H1 (cell line): ENCODE measurements around the gene CACNA1B. TPM values are rescaled to one million over a fixed set of nuclear protein-coding genes. Genes with fewer than 3 reads are reported as not detected.

Experiments
- CTCF ChIA-PET: fragments of 300-600 bp; sonication (Branson Sonifier 250); formaldehyde crosslinking; loops from one replicate; lab custom pipeline; 2021; ENCODE audit not compliant: partially characterized antibody; lab: Charles Lee
- POLR2A ChIA-PET: fragments of 300-600 bp; sonication (Branson Sonifier 250); formaldehyde crosslinking; loops from one replicate; lab custom pipeline; 2021; ENCODE audit warnings: inconsistent platforms; ENCODE audit not compliant: partially characterized antibody; lab: Charles Lee
- DNase-seq, 2 experiments: peaks; one replicate each; pipeline versions ENCODE4 v3.0.0 to v3.0.0-alpha.2; 2010 to 2022; ENCODE audit warnings: low spot score in 2 of 2, low read depth in 1 of 2, mixed read lengths in 1 of 2
- FAIRE-seq: peaks from 2 replicates; lab custom pipeline; 2011; peaks lifted over from hg19 to GRCh38; lab: Jason Lieb, UNC
- H2AFZ ChIP-seq: 2 replicates; pipeline ENCODE4 v1.8.1; 2012; ENCODE audit warnings: low read length, inconsistent platforms
- H2AK5ac ChIP-seq: 2 replicates; pipeline ENCODE4 v1.6.1; 2013; ENCODE audit warnings: low read depth, low read length
- H2BK120ac ChIP-seq: replicated peaks from 2 replicates; pipeline ENCODE3; 2013; ENCODE audit warnings: low read depth, low read length, inconsistent platforms
- H2BK12ac ChIP-seq: 2 replicates; pipeline ENCODE4 v1.6.1; 2013; ENCODE audit warnings: low read depth, low read length
- H2BK15ac ChIP-seq: 2 replicates; pipeline ENCODE4 v1.6.1; 2013; ENCODE audit warnings: low read length
- H2BK20ac ChIP-seq: 2 replicates; pipeline ENCODE4 v1.6.1; 2013; ENCODE audit warnings: low read length
- H2BK5ac ChIP-seq: 2 replicates; pipeline ENCODE4 v1.6.1; 2013; ENCODE audit warnings: low read depth, low read length
- H3K14ac ChIP-seq: 2 replicates; pipeline ENCODE4 v1.6.1; 2013; ENCODE audit warnings: inconsistent platforms; ENCODE audit not compliant: insufficient read length
- H3K18ac ChIP-seq: 2 replicates; pipeline ENCODE4 v1.6.1; 2013; ENCODE audit warnings: low read length; ENCODE audit errors: extremely low read depth
- H3K23ac ChIP-seq: 2 replicates; pipeline ENCODE4 v1.6.1; 2013; ENCODE audit warnings: inconsistent platforms; ENCODE audit not compliant: insufficient read length
- H3K23me2 ChIP-seq: 2 replicates; pipeline ENCODE4 v1.6.1; 2013; ENCODE audit warnings: low read depth, low read length
- H3K27ac ChIP-seq: 2 replicates; pipeline ENCODE4 v1.6.1; 2011; ENCODE audit warnings: low read depth, low read length, inconsistent platforms
- H3K27me3 ChIP-seq, 4 experiments: replicated peaks in 1 of 4; 1 replicate in 1 of 4; 2 replicates in 3 of 4; pipeline versions ENCODE4 v1.6.1 to v1.8.1; 2011 to 2013; ENCODE audit warnings: low read length in 3 of 4, mild to moderate bottlenecking in 3 of 4, inconsistent platforms in 2 of 4, mixed read lengths in 2 of 4, moderate library complexity in 1 of 4; ENCODE audit not compliant: control insufficient read depth in 3 of 4, insufficient read depth in 3 of 4; ENCODE audit errors: extremely low read depth in 1 of 4
- H3K36me3 ChIP-seq, 4 experiments: 2 replicates each; pipeline versions ENCODE4 v1.6.1 to v1.8.1; 2011 to 2013; ENCODE audit warnings: mild to moderate bottlenecking in 4 of 4, low read length in 3 of 4, moderate library complexity in 2 of 4, control low read depth in 1 of 4, inconsistent platforms in 1 of 4; ENCODE audit not compliant: insufficient read depth in 4 of 4, control insufficient read depth in 2 of 4
- H3K4ac ChIP-seq: replicated peaks from 2 replicates; pipeline ENCODE3; 2013; ENCODE audit warnings: low read length, low read depth, mixed read lengths, inconsistent platforms; ENCODE audit not compliant: insufficient read length
- H3K4me1 ChIP-seq, 4 experiments: replicated peaks in 1 of 4; 1 replicate in 1 of 4; 2 replicates in 3 of 4; pipeline versions ENCODE4 v1.6.1 to v1.8.1; 2011 to 2013; ENCODE audit warnings: low read length in 3 of 4, inconsistent platforms in 2 of 4, mixed read lengths in 1 of 4; ENCODE audit not compliant: insufficient read depth in 4 of 4, control insufficient read depth in 3 of 4
- H3K4me2 ChIP-seq, 2 experiments: 2 replicates each; pipeline versions ENCODE4 v1.6.1 to v1.8.1; 2011 to 2013; ENCODE audit warnings: low read depth in 2 of 2, low read length in 2 of 2, control low read depth in 1 of 2, inconsistent platforms in 1 of 2, mild to moderate bottlenecking in 1 of 2; ENCODE audit not compliant: insufficient read depth in 1 of 2
- H3K4me3 ChIP-seq, 4 experiments: fragments of 200-600, 300-600 bp in 1 of 4; sonication (generic), shearing (Covaris generic), sonication (Bioruptor Twin) in 1 of 4; 2 replicates each; pipeline versions ENCODE4 v1.5.1 to v1.8.1; 2011 to 2016; ENCODE audit warnings: low read length in 4 of 4, low read depth in 3 of 4, control low read depth in 2 of 4, inconsistent platforms in 2 of 4, mild to moderate bottlenecking in 2 of 4, mixed read lengths in 1 of 4, moderate library complexity in 1 of 4; ENCODE audit not compliant: insufficient read depth in 2 of 4; ENCODE audit errors: extremely low read depth in 1 of 4
- H3K56ac ChIP-seq: replicated peaks from 2 replicates; pipeline ENCODE3; 2013; ENCODE audit warnings: low read depth, mild to moderate bottlenecking, mixed read lengths, low read length, inconsistent platforms; ENCODE audit not compliant: insufficient read length
- H3K79me1 ChIP-seq: 2 replicates; pipeline ENCODE4 v1.6.1; 2013; ENCODE audit warnings: low read depth, low read length, control low read depth
- H3K79me2 ChIP-seq, 2 experiments: 2 replicates each; pipeline versions ENCODE4 v1.6.1 to v1.8.1; 2012 to 2013; ENCODE audit warnings: low read length in 2 of 2, mild to moderate bottlenecking in 2 of 2, inconsistent platforms in 1 of 2; ENCODE audit not compliant: insufficient read depth in 2 of 2, control insufficient read depth in 1 of 2
- H3K9ac ChIP-seq, 4 experiments: replicated peaks in 1 of 4; 1 replicate in 1 of 4; 2 replicates in 3 of 4; pipeline versions ENCODE4 v1.6.1 to v1.8.1; 2011 to 2013; ENCODE audit warnings: low read depth in 3 of 4, low read length in 3 of 4, control low read depth in 2 of 4, mild to moderate bottlenecking in 2 of 4, moderate library complexity in 2 of 4, inconsistent platforms in 1 of 4; ENCODE audit errors: extremely low read depth in 1 of 4
- H3K9me3 ChIP-seq, 2 experiments: 2 replicates each; pipeline versions ENCODE4 v1.6.1 to v1.8.1; 2012 to 2013; ENCODE audit warnings: mild to moderate bottlenecking in 2 of 2, moderate library complexity in 2 of 2, control low read depth in 1 of 2, inconsistent platforms in 1 of 2, low read depth in 1 of 2, low read length in 1 of 2, mixed read lengths in 1 of 2; ENCODE audit not compliant: insufficient read depth in 2 of 2
- H4K20me1 ChIP-seq, 2 experiments: replicated peaks in 1 of 2; 2 replicates each; pipeline versions ENCODE3 to v1.8.1; 2011 to 2013; ENCODE audit warnings: inconsistent platforms in 2 of 2, low read length in 2 of 2, mild to moderate bottlenecking in 1 of 2; ENCODE audit not compliant: insufficient read depth in 2 of 2, control insufficient read depth in 1 of 2
- H4K5ac ChIP-seq: 2 replicates; pipeline ENCODE4 v1.6.1; 2013; ENCODE audit warnings: low read length, low read depth, mixed read lengths, inconsistent platforms; ENCODE audit not compliant: insufficient read length
- H4K8ac ChIP-seq: 2 replicates; pipeline ENCODE4 v1.8.0; 2013; ENCODE audit warnings: mild to moderate bottlenecking, moderate library complexity, low read length, inconsistent platforms; ENCODE audit not compliant: insufficient read depth; ENCODE audit errors: extremely low read depth
- H4K91ac ChIP-seq: replicated peaks from 2 replicates; pipeline ENCODE3; 2013; ENCODE audit warnings: low read length, mixed read lengths, inconsistent platforms; ENCODE audit not compliant: insufficient read length
- ATF2 ChIP-seq: IDR thresholded peaks from 2 replicates; pipeline ENCODE4 v1.6.1; 2012; ENCODE audit warnings: low read length, inconsistent platforms
- CHD2 ChIP-seq: IDR thresholded peaks from 2 replicates; pipeline ENCODE4 v1.6.1; 2012; ENCODE audit warnings: low read length, improper control_type of control experiment
- SIRT6 ChIP-seq: IDR thresholded peaks from one replicate; pipeline ENCODE4 v1.7.1; 2012; ENCODE audit warnings: low read length, inconsistent platforms
- WGBS, 2 experiments: shearing (Covaris generic) in 1 of 2; methylation state at CpG; one replicate each; pipeline versions ENCODE4 v1.1.6 to v1.1.7; 2013 to 2015; ENCODE audit warnings: low lambda C conversion rate in 2 of 2, mixed read lengths in 2 of 2, inconsistent platforms in 1 of 2, low coverage in 1 of 2, missing lambda C conversion rate in 1 of 2; ENCODE audit not compliant: insufficient replicate concordance in 2 of 2, insufficient coverage in 1 of 2, insufficient read length in 1 of 2; ENCODE audit errors: extremely low coverage in 1 of 2, missing lambda C conversion rate in 1 of 2; 5-methylcytosine and 5-hydroxymethylcytosine counted together
- polyA plus RNA-seq, 7 experiments: library from polyadenylated mRNA; depleted of rRNA in 3 of 7; stranded (reverse) in 5 of 7; unstranded in 2 of 7; fragments of >200 nt in 5 of 7; fragments of 200-250 nt in 2 of 7; gene quantifications; 1 replicate in 5 of 7; 2 replicates in 1 of 7; 4 replicates in 1 of 7; pipeline versions ENCODE4 v1.2.1 to v1.2.3, GENCODE V29; 2011 to 2013; ENCODE audit warnings: missing spikeins in 2 of 7, mixed read lengths in 2 of 7
- total RNA-seq: library from RNA; stranded (reverse); fragmentation: NEBNext Ultra II Directional; extraction: Animal tissue kit (Norgen Biotek cat#: 25700); gene quantifications from 2 replicates; pipeline ENCODE4 v1.2.1, GENCODE V29; 2021

CACNA1B gene
- total and polyA plus RNA-seq, 2 of the 8 experiments (the other 6 are each of a cell fraction or from before 2014, with no cell fraction given) = 1.5 to 5.7 TPM

- ChIA-PET POLR2A (interaction anchor here (1.6 kb wide), 1 partner anchor 12 kb away, joined by 3 read pairs; no protein-coding TSS in a partner anchor), CTCF (no interaction called here)
- DNase-seq = no peak
- no peak for FAIRE-seq
- H2BK12ac ChIP-seq = no peak overlapping the region
- no peak overlapping the region for H4K8ac ChIP-seq
- no peaks in the 10 kb centered on the region for H3K4me1 ChIP-seq
- H3K23me2 ChIP-seq = no peaks in the 10 kb centered on the region; the same call in 1 of the 2 replicates
- no peak overlapping the region for H2BK20ac ChIP-seq
- no peak overlapping the region for H2AK5ac ChIP-seq
- H3K56ac ChIP-seq = no peak overlapping the region
- H3K14ac ChIP-seq = no peak overlapping the region
- H2BK15ac ChIP-seq = no peak overlapping the region
- peaks cover 56 to 80% of the 10 kb centered on the region in 2 experiments for H3K9me3 ChIP-seq
- no peaks in the 10 kb centered on the region for H3K79me2 ChIP-seq
- TF ChIP-seq CHD2 = no peak
- no peak for TF ChIP-seq SIRT6
- TF ChIP-seq ATF2 = no peak
- H4K91ac ChIP-seq = no peak overlapping the region
- no peak overlapping the region for H3K23ac ChIP-seq
- no peak overlapping the region for H2BK120ac ChIP-seq
- H3K4ac ChIP-seq = no peak overlapping the region
- no peak overlapping the region for H3K27ac ChIP-seq
- no peak overlapping the region for H2BK5ac ChIP-seq
- H3K9ac ChIP-seq = no peak overlapping the region
- WGBS, 2 experiments = 75% methylated on average over 7 of the region's 7 CpGs; no CpG with 5 or more reads in 1 of the 2 experiments
- H3K18ac ChIP-seq = no peak overlapping the region
- H3K79me1 ChIP-seq = no peaks in the 10 kb centered on the region
- no peak overlapping the region for H3K4me3 ChIP-seq
- peaks cover 0 to 8% (median 0%) of the 10 kb centered on the region in 4 experiments; a peak in 1 of 8 replicates for H3K36me3 ChIP-seq
- H3K4me2 ChIP-seq = no peak overlapping the region
- H3K27me3 ChIP-seq = no peaks in the 10 kb centered on the region
- no peak overlapping the region for H2AFZ ChIP-seq
- no peak overlapping the region for H4K5ac ChIP-seq
- H4K20me1 ChIP-seq = no peaks in the 10 kb centered on the region
Measured at GRCh38 chr9:138123086-138123485, 245.5 kb downstream of the CACNA1B start.
